Measurements from ENCODE around the gene BRIP1. TPM values are rescaled to one million over a fixed set of nuclear protein-coding genes. Genes with fewer than 3 reads are reported as not detected.

The BRIP1 gene
- total and polyA plus RNA-seq, 9 of the 15 experiments (the other 6 are each of a cell fraction or from before 2014, with no cell fraction given) = 2.4 to 17.5 (median 11.2) TPM

DNA sequence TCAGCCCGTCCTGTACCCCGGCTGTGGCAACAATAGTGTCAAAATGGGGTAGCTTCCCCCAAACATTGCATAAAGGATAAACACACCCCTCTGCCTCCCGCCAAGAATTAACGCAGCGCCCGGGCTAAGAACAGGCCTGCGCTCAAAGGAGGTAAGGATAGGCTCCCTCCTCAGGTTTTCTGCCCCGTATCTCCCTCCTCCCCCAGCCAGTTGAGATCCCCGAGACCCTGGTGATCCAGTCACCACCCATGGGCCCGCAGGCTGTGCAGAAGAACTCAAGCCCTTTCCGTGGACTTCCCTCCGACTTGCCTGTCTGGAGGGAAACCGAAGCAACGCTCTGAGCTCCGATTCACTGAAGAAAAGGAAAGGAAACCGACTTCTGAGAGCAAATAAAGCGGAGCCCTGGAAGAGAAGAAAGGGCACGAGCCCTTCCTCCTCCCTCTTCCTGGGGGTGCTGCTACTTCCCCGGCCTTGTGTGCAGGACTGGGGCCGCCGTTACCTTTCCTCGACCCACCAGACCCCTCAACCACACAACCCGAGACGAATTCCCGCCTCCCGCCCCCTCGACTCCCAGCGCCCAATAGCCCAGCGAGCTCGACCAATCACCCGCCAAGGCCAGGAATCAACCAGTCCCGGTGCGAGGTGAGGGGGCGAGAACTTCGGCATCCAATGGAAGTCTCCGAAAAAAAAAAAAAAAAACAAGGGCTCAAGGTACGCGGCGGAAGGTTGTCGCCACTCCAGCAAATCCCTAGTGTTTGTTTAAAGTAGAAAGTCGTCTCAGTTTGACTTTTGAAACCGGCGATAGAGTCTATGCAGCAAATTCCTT lies at the start of gene BRIP1 (continued):
- peak; percentile 65 for TF ChIP-seq CHD1 (IDR thresholded peaks at IDR 0.05; ENCODE audit: low read length)
- TF ChIP-seq FOXM1 (IDR thresholded peaks at IDR 0.05; ENCODE audit: low read depth) = peak; percentile 76
- peak; percentile 77; the same call in 1 of the 2 replicates for TF ChIP-seq FOXM1 (CRISPR knock-in tag; IDR thresholded peaks at IDR 0.05; ENCODE audit: low read depth)
- TF ChIP-seq TCF7 (IDR thresholded peaks at IDR 0.05; ENCODE audit: borderline replicate concordance) = peak; percentile 27; the same call in 1 of the 2 replicates
- 0 out of 4 replicates have a peak, but pooled peaks of 1 of the 2 experiments have one; percentile 33 for TF ChIP-seq NONO (IDR thresholded peaks at IDR 0.05; ENCODE audit: low read depth in 2 of 2, low read length in 1 of 2)
- peak; percentile 67; the same call in 1 of the 2 replicates for TF ChIP-seq ERF (CRISPR knock-in tag; IDR thresholded peaks at IDR 0.05)
- TF ChIP-seq CBFB (CRISPR knock-in tag; IDR thresholded peaks at IDR 0.05) = 0 out of 2 replicates have a peak, but pooled peaks have one; percentile 26
- TF ChIP-seq RB1 (IDR thresholded peaks at IDR 0.05; ENCODE audit: low read depth) = peak; percentile 61; the same call in 1 of the 2 replicates
- TF ChIP-seq ZNF140 (CRISPR knock-in tag; IDR thresholded peaks at IDR 0.05) = no peak
- TF ChIP-seq, protein P1, sequence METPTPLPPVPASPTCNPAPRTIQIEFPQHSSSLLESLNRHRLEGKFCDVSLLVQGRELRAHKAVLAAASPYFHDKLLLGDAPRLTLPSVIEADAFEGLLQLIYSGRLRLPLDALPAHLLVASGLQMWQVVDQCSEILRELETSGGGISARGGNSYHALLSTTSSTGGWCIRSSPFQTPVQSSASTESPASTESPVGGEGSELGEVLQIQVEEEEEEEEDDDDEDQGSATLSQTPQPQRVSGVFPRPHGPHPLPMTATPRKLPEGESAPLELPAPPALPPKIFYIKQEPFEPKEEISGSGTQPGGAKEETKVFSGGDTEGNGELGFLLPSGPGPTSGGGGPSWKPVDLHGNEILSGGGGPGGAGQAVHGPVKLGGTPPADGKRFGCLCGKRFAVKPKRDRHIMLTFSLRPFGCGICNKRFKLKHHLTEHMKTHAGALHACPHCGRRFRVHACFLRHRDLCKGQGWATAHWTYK (CRISPR knock-in tag; IDR thresholded peaks at IDR 0.05) = peak; percentile 18; the same call in 1 of the 2 replicates
- TF ChIP-seq JUN (IDR thresholded peaks at IDR 0.05; ENCODE audit: borderline replicate concordance, low read depth, low read length) = peak; percentile 29; the same call in 1 of the 2 replicates
- no peak for TF ChIP-seq JUN (CRISPR knock-in tag; IDR thresholded peaks at IDR 0.05; ENCODE audit: borderline replicate concordance)
- peak; percentile 58; the same call in 1 of the 2 replicates for TF ChIP-seq ZZZ3 (IDR thresholded peaks at IDR 0.05)
- TF ChIP-seq CBX1 (IDR thresholded peaks at IDR 0.05; ENCODE audit: low read depth) = peak; percentile 62; the same call in 1 of the 2 replicates
- no peak for TF ChIP-seq HOXB6 (CRISPR knock-in tag; IDR thresholded peaks at IDR 0.05; ENCODE audit: borderline replicate concordance)
- TF ChIP-seq EP400 (IDR thresholded peaks at IDR 0.05) = peak; percentile 79
- 0 out of 2 replicates have a peak, but pooled peaks have one; percentile 14 for TF ChIP-seq FOXJ3 (CRISPR knock-in tag; IDR thresholded peaks at IDR 0.05)
- peak; percentile 93 for TF ChIP-seq EGR1 (conservative IDR thresholded peaks at IDR 0.05)
- TF ChIP-seq NR1H2 (CRISPR knock-in tag; IDR thresholded peaks at IDR 0.05) = 0 out of 2 replicates have a peak, but pooled peaks have one; percentile 27
- peak; percentile 5 for TF ChIP-seq CCNT2 (IDR thresholded peaks at IDR 0.05; ENCODE audit: borderline replicate concordance, extremely low read depth, insufficient read length, low read depth, low read length)
- 0 out of 2 replicates have a peak, but pooled peaks have one; percentile 16 for TF ChIP-seq NBN (IDR thresholded peaks at IDR 0.05; ENCODE audit: low read depth)
- TF ChIP-seq, protein P2, sequence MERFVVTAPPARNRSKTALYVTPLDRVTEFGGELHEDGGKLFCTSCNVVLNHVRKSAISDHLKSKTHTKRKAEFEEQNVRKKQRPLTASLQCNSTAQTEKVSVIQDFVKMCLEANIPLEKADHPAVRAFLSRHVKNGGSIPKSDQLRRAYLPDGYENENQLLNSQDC (CRISPR knock-in tag; IDR thresholded peaks at IDR 0.05) = 0 out of 2 replicates have a peak, but pooled peaks have one; percentile 33
